Nephron progenitor cell (in vitro differentiated cells): ENCODE results near the gene EDA.

Experiments used
- DNase-seq: peaks from one replicate; pipeline ENCODE4 v3.0.0; 2021
- H3K27ac Mint-ChIP-seq: 2 replicates; pipeline ENCODE4 v1.8.0; 2021; ENCODE audit warnings: mild to moderate bottlenecking, moderate library complexity, mixed read lengths
- H3K27me3 Mint-ChIP-seq: 2 replicates; pipeline ENCODE4 v1.8.0; 2021; ENCODE audit warnings: mild to moderate bottlenecking, low read depth, mixed read lengths; ENCODE audit not compliant: poor library complexity
- H3K36me3 Mint-ChIP-seq: 2 replicates; pipeline ENCODE4 v1.8.0; 2021; ENCODE audit warnings: low read depth, mixed read lengths
- H3K4me1 Mint-ChIP-seq: 2 replicates; pipeline ENCODE4 v1.8.0; 2021; ENCODE audit warnings: mixed read lengths
- H3K4me3 Mint-ChIP-seq: 2 replicates; pipeline ENCODE4 v1.8.0; 2021; ENCODE audit warnings: mild to moderate bottlenecking, moderate library complexity, mixed read lengths
- H3K9me3 Mint-ChIP-seq: 2 replicates; pipeline ENCODE4 v1.8.0; 2021; ENCODE audit warnings: mild to moderate bottlenecking, moderate library complexity, mixed read lengths
- CTCF ChIP-seq: fragments of 200-600 bp; sonication (generic); IDR thresholded peaks from 2 replicates; pipeline ENCODE4 v1.5.0; 2021; ENCODE audit warnings: antibody characterized with exemption

Gene EDA

GRCh38 chrX:70038515-70038914 is 422.6 kb downstream of the EDA start:
- peaks cover 52% of the 10 kb centered on the region for H3K9me3 Mint-ChIP-seq
- no peak overlapping the region for H3K27ac Mint-ChIP-seq
- peaks cover 4% of the 10 kb centered on the region for H3K27me3 Mint-ChIP-seq
- no peaks in the 10 kb centered on the region for H3K36me3 Mint-ChIP-seq
- H3K4me1 Mint-ChIP-seq: peaks cover 7% of the 10 kb centered on the region
- no peak for TF ChIP-seq CTCF
- H3K4me3 Mint-ChIP-seq: no peak overlapping the region
- DNase-seq: no peak

- no peak for TF ChIP-seq CTCF
- Mint-ChIP-seq H3K27ac (no peak overlapping the region), H3K4me3 (no peak overlapping the region), H3K27me3 (peaks cover 4% of the 10 kb centered on the region), H3K4me1 (peaks cover 4% of the 10 kb centered on the region), H3K36me3 (no peaks in the 10 kb centered on the region), H3K9me3 (peaks cover 49% of the 10 kb centered on the region)
- no peak for DNase-seq
Observed at GRCh38 chrX:70038951-70039350, 423.0 kb downstream of the EDA start.

DNA sequence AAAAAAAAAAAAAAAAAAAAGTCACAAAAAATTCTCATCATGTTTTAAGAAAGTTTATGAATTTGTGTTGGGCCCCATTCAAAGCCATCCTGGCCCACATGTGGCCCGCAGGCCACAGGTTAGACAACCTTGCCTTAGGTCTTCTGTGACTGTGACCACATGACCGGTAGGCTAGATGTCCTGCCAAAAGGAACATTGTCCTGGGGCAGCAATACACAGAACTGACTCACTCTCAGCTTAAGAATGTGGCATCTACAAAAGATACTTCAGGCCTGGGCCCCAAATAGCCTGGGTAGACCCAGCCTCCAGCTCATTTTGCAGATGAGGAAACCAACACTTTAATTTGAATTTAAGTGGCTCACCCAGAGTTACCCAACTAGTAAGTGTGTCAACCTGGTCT is 423.8 kb downstream of the EDA start:
- H3K9me3 Mint-ChIP-seq: peaks cover 44% of the 10 kb centered on the region
- H3K27me3 Mint-ChIP-seq: peaks cover 4% of the 10 kb centered on the region
- DNase-seq: no peak
- no peak overlapping the region for H3K27ac Mint-ChIP-seq
- H3K4me1 Mint-ChIP-seq: no peaks in the 10 kb centered on the region
- no peak for TF ChIP-seq CTCF
- H3K36me3 Mint-ChIP-seq: no peaks in the 10 kb centered on the region
- H3K4me3 Mint-ChIP-seq: no peak overlapping the region

- no peaks in the 10 kb centered on the region for H3K27me3 Mint-ChIP-seq
- no peak for DNase-seq
- H3K4me3 Mint-ChIP-seq: no peak overlapping the region
- no peaks in the 10 kb centered on the region for H3K36me3 Mint-ChIP-seq
- no peak overlapping the region for H3K27ac Mint-ChIP-seq
- no peaks in the 10 kb centered on the region for H3K4me1 Mint-ChIP-seq
- no peak for TF ChIP-seq CTCF
- peaks cover 50% of the 10 kb centered on the region for H3K9me3 Mint-ChIP-seq
Observed at GRCh38 chrX:70041993-70042392, 426.1 kb downstream of the EDA start.

GRCh38 chrX:70042399-70043371 is 426.8 kb downstream of the EDA start:
- no peak for TF ChIP-seq CTCF
- no peak for DNase-seq
- Mint-ChIP-seq H3K4me1 (no peaks in the 10 kb centered on the region), H3K4me3 (no peak overlapping the region), H3K36me3 (no peaks in the 10 kb centered on the region), H3K27ac (no peak overlapping the region), H3K9me3 (peaks cover 50% of the 10 kb centered on the region), H3K27me3 (no peaks in the 10 kb centered on the region)

- TF ChIP-seq CTCF: no peak
- no peak for DNase-seq
- Mint-ChIP-seq H3K27me3 (no peaks in the 10 kb centered on the region), H3K4me3 (no peak overlapping the region), H3K9me3 (peaks cover 48% of the 10 kb centered on the region), H3K27ac (peak overlapping the region; percentile 81), H3K4me1 (no peaks in the 10 kb centered on the region), H3K36me3 (no peaks in the 10 kb centered on the region)
Observed at GRCh38 chrX:70043685-70044084, 427.8 kb downstream of the EDA start.
